Glutamatergic neuron (in vitro differentiated cells): ENCODE measurements around the gene DCANP1. TPM values are rescaled to one million over a fixed set of nuclear protein-coding genes. Genes with fewer than 3 reads are reported as not detected.

Experiments used
- DNase-seq: peaks from one replicate; pipeline ENCODE4 v3.0.0; 2022
- H3K27ac Mint-ChIP-seq: one replicate; pipeline ENCODE4 v1.8.0; 2020; ENCODE audit warnings: mild to moderate bottlenecking, mixed read lengths, inconsistent platforms; ENCODE audit not compliant: unreplicated experiment
- H3K27me3 Mint-ChIP-seq: one replicate; pipeline ENCODE4 v1.8.0; 2020; ENCODE audit warnings: mild to moderate bottlenecking, moderate library complexity, mixed read lengths, inconsistent platforms; ENCODE audit not compliant: unreplicated experiment
- H3K36me3 Mint-ChIP-seq: one replicate; pipeline ENCODE4 v1.8.0; 2020; ENCODE audit warnings: mild to moderate bottlenecking, mixed read lengths, inconsistent platforms; ENCODE audit not compliant: unreplicated experiment
- H3K4me1 Mint-ChIP-seq: one replicate; pipeline ENCODE4 v1.8.0; 2020; ENCODE audit warnings: mild to moderate bottlenecking, low read depth, mixed read lengths, inconsistent platforms; ENCODE audit not compliant: unreplicated experiment
- H3K4me3 Mint-ChIP-seq: one replicate; pipeline ENCODE4 v1.8.0; 2020; ENCODE audit warnings: mild to moderate bottlenecking, mixed read lengths, inconsistent platforms; ENCODE audit not compliant: unreplicated experiment
- H3K9me3 Mint-ChIP-seq: one replicate; pipeline ENCODE4 v1.8.0; 2020; ENCODE audit warnings: mild to moderate bottlenecking, moderate library complexity, mixed read lengths, inconsistent platforms; ENCODE audit not compliant: unreplicated experiment
- CTCF ChIP-seq: fragments of 200-600 bp; sonication (generic); IDR thresholded peaks from one replicate; pipeline ENCODE4 v1.5.0; 2021; ENCODE audit not compliant: partially characterized antibody, unreplicated experiment
- total RNA-seq: library from RNA; stranded (reverse); fragmentation: NEBNext Ultra II Directional; extraction: Animal tissue kit (Norgen Biotek cat#: 25700); gene quantifications from one replicate; pipeline ENCODE4 v1.2.1, GENCODE V29; 2021; ENCODE audit not compliant: unreplicated experiment

Gene DCANP1
- total RNA-seq, 1 donor from 2014 or later: not detected

- Mint-ChIP-seq H3K9me3 (peaks cover 3% of the 10 kb centered on the region), H3K36me3 (peaks cover 8% of the 10 kb centered on the region), H3K4me1 (peaks cover 4% of the 10 kb centered on the region), H3K27ac (no peak overlapping the region), H3K4me3 (no peak overlapping the region), H3K27me3 (peaks cover 1% of the 10 kb centered on the region)
- no peak for DNase-seq
- no peak for TF ChIP-seq CTCF
Measured at GRCh38 chr5:135430135-135430437, 17.1 kb downstream of the DCANP1 start.

- TF ChIP-seq CTCF: no peak
- H3K4me3 Mint-ChIP-seq: no peak overlapping the region
- peaks cover 3% of the 10 kb centered on the region for H3K9me3 Mint-ChIP-seq
- H3K36me3 Mint-ChIP-seq: peaks cover 8% of the 10 kb centered on the region
- no peak for DNase-seq
- no peak overlapping the region for H3K27ac Mint-ChIP-seq
- peaks cover 1% of the 10 kb centered on the region for H3K27me3 Mint-ChIP-seq
- peaks cover 4% of the 10 kb centered on the region for H3K4me1 Mint-ChIP-seq
Measured at GRCh38 chr5:135429301-135430134, 17.6 kb downstream of the DCANP1 start.

- Mint-ChIP-seq H3K27me3 (peaks cover 1% of the 10 kb centered on the region), H3K4me1 (no peaks in the 10 kb centered on the region), H3K4me3 (no peak overlapping the region), H3K9me3 (peaks cover 3% of the 10 kb centered on the region), H3K27ac (no peak overlapping the region), H3K36me3 (peaks cover 8% of the 10 kb centered on the region)
- no peak for TF ChIP-seq CTCF
- no peak for DNase-seq
Measured at GRCh38 chr5:135428586-135428985, 18.6 kb downstream of the DCANP1 start.

- peaks cover 1% of the 10 kb centered on the region for H3K27me3 Mint-ChIP-seq
Measured at GRCh38 chr5:135426102-135427082, 20.8 kb downstream of the DCANP1 start.

More at GRCh38 chr5:135426102-135427082, 20.8 kb downstream of the DCANP1 start:
- Mint-ChIP-seq H3K36me3 (peaks cover 8% of the 10 kb centered on the region), H3K9me3 (peaks cover 3% of the 10 kb centered on the region), H3K4me1 (no peaks in the 10 kb centered on the region), H3K27ac (no peak overlapping the region), H3K4me3 (no peak overlapping the region)
- peak; percentile 66 for TF ChIP-seq CTCF
- DNase-seq: no peak
